ENCODE measurements around the gene MOSPD2. TPM values are rescaled to one million over a fixed set of nuclear protein-coding genes. Genes with fewer than 3 reads are reported as not detected.

MOSPD2 gene
- polyA plus RNA-seq, 1 donor (not counting 4 experiments of a cell fraction or from before 2014, with no cell fraction given) = 20.4 TPM

GRCh38 chrX:14964500-14964899 is 91.3 kb downstream of the MOSPD2 start:
- no peaks in the 10 kb centered on the region for H3K9me3 ChIP-seq (ENCODE audit: control insufficient read depth, low read depth, low read length)
- H2AFZ ChIP-seq (ENCODE audit: control insufficient read depth, low read length) = no peak overlapping the region
- no peaks in the 10 kb centered on the region for H3K36me3 ChIP-seq (ENCODE audit: control insufficient read depth in 2 of 2, extremely low read depth in 1 of 2, insufficient read depth in 2 of 2, low read length in 2 of 2)
- H3K9ac ChIP-seq (ENCODE audit: control insufficient read depth, extremely low read depth, insufficient read depth, low read length) = no peak overlapping the region
- H4K20me1 ChIP-seq (ENCODE audit: control insufficient read depth, extremely low read depth, insufficient read depth, low read length) = no peaks in the 10 kb centered on the region
- H3K4me1 ChIP-seq (ENCODE audit: control insufficient read depth, extremely low read depth, insufficient read depth, low read length) = peaks cover 12% of the 10 kb centered on the region
- dilution Hi-C loops (cut with MboI; ENCODE audit: extremely low pct_ligation_motif_present, low sequenced_read_pairs) = no loop called here
- H3K4me3 ChIP-seq (ENCODE audit: control insufficient read depth in 2 of 3, extremely low read depth in 1 of 3, insufficient read depth in 2 of 3, low read depth in 1 of 3, low read length in 3 of 3) = no peak overlapping the region
- H3K79me2 ChIP-seq (ENCODE audit: control insufficient read depth, insufficient read depth, low read length) = no peaks in the 10 kb centered on the region
- no peak for DNase-seq (ENCODE audit: low read depth, low spot score)
- H3K27ac ChIP-seq (ENCODE audit: control insufficient read depth, insufficient read depth, low read length) = peak overlapping the region; percentile 65
- no peak overlapping the region for H3K4me2 ChIP-seq (ENCODE audit: control insufficient read depth, extremely low read depth, insufficient read depth, low read depth, low read length)
- no peaks in the 10 kb centered on the region for H3K27me3 ChIP-seq (ENCODE audit: control insufficient read depth, extremely low read depth, insufficient read depth, low read length)
- peak; percentile 58 for FAIRE-seq
- H3K9me1 ChIP-seq (ENCODE audit: control insufficient read depth, extremely low read depth, insufficient read depth, low read length) = no peaks in the 10 kb centered on the region
- TF ChIP-seq EZH2 (IDR thresholded peaks at IDR 0.05; ENCODE audit: low read length) = no peak
- TF ChIP-seq CTCF (optimal IDR thresholded peaks at IDR 0.05 in 1 of 3, IDR thresholded peaks at IDR 0.05 in 1 of 3, conservative IDR thresholded peaks at IDR 0.05 in 1 of 3; ENCODE audit: extremely low read depth in 1 of 3, insufficient read depth in 2 of 3, low read length in 3 of 3) = peak in 2 of 3 experiments; percentile 18 to 39

Other genes starting within 250 kb of the MOSPD2 start
- gene FANCB, start 352 bp upstream of the MOSPD2 start, polyA plus RNA-seq = 1.1 to 3.9 TPM (median 1.8 TPM) in 3 replicates